Activated CD8-positive, alpha-beta memory T cell treated with anti-CD3 and anti-CD28 coated beads, Interleukin-2, amount 50 U/mL, for 24 hours (primary cell): ENCODE data around the gene C3orf22.
"Not testable (repeated sequence)": the region's sequence is repeated elsewhere in the genome, so short reads cannot be mapped to it uniquely, and the experiment has no call there.

Source experiments
- DNase-seq: peaks from one replicate; pipeline ENCODE4 v3.0.0-alpha.2; 2020; ENCODE audit errors: extremely low read depth

C3orf22 gene, protein sequence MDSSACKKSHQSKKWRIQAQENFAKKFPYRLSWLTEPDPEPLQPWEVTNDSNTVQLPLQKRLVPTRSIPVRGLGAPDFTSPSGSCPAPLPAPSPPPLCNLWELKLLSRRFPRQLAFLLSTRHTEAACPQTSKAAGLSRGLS

DNA sequence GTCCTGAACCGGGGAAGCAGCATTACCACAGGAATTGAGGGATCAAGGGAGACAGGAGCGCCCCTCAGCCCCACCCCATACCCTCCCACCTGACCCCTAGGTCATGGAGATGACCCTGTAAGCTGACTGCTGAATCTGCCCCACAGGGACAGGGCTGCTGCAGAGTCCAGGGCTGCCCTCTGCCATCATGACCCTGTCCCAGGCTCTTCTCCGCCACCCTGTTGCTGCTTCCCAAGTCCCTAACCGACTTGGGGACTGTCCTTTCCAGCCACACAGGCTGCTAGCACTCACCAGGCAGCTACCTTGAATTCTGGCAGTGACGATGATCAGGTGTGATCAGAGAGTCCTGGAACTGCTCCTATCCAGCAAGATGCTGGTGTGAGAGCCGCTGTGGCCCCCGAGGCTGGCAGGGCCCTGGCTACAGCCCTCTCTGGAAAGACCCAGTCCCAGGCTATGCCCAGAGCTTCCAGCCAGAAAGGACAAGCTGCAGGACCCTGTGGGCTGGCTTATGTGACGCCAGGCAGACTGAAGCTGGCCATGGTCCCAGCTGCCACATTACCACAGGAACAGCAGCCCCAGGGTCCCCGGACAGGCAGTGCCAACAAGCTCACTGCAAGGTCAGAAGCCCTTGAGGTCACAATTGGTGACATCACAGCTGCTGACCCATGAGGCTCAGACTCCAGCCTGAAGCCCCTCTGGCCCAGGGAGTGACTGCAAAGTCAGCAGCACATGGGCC, at the start of gene C3orf22:
Gene C3orf22, minus strand, starts transcription at position 597 of the 736 bp plus-strand sequence. CDS start 5,542 bp downstream, outside the sequence.
- no peak for DNase-seq

DNA sequence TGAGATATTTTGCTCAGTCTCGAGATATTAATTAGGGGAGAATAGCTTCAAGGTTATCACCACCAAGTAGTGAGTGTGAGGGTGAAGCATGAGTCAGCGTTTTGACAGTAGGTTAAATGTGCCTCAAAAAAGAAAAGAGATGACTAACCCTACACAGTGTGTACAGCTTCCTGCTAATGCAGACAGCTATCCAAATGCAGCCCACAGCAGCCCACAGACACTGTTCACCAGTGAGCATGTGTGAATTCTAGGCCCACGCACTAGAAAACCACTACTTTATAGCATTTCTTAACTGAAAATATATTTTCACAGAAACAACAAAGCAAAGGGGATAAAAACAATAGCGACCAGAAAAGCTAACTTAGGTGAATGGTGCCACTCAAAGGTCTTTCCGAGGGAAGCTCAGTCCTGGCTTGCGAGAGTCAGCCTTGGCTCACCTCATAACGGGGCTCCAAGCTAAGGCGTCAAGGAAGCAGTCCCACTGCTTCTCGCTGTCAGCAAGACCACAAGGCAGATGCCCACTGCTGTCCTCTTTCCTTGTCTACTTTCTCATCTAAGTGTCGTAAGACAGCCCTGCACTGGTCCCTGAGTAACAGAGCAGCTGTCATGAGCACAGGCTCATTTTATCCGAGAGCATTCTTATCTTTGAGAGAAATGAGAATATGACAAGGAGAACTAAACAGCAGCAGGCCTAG, 48.6 kb upstream of the C3orf22 start:
- no peak for DNase-seq

GRCh38 chr3:126606001-126606400, 47.3 kb upstream of the C3orf22 start:
- no peak for DNase-seq

DNA sequence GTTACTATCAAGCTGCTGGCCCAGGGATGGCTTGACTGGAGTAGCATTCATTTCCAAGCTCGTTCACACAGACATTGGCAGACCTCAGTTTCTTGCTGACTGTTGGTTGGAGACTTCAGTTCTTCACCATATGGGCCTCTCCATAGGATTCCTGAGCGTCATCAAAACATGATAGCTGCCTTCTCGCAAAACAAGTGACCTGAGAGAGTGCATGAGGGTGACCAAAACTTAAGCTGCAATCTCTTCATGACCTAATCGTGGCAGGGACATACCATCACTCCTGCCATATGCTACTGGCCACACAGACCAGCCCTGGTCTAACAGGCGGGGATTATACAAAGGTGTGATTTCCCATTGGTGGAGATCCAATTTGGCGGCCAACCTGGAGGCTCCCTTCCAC, 46.0 kb upstream of the C3orf22 start:
- no peak for DNase-seq

DNA sequence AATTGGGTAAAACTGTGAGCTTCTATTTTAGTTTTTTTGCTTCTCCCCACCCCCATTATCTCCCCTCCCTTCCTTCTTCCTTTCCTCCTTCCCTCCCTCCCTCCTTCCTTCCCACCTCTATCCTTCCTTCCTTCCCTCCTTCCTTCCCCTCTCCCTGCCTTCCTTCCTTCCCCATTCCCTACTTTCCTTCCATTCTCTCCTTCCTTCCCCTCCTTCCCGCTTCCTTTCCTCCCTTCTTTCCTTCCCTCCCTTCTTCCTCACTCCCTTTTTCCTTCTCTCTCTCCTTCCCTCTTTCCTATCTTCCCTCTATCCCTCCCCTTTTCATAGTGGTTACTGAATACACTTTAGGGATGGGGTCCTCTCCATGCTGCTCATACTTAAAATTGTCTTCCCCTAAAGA, 40.4 kb upstream of the C3orf22 start:
- DNase-seq, result no peak

GRCh38 chr3:126595479-126595878, 36.7 kb upstream of the C3orf22 start:
- not testable (repeated sequence) for DNase-seq

- not testable (repeated sequence) for DNase-seq
Observed at GRCh38 chr3:126591515-126591914, 32.8 kb upstream of the C3orf22 start.

DNA sequence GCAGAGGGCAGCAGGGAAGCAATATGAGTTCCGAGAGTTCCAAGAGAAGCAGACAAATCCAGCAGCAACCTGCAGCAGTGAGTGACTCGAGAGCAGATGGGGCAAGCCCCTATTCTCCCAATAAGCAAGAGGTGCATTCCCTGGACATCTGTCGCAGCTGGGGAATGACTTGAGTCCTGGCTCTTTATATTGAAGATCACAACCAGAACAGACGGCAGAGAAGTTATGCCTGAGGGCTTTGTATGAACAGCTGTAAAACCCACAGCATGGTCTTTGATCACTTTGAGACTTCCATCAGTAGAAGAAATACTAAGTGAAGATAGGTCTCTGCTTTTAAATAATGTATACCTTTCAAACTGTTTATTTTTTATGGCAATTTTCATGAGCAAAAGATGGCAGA, 23.6 kb upstream of the C3orf22 start:
- DNase-seq, result no peak

DNA sequence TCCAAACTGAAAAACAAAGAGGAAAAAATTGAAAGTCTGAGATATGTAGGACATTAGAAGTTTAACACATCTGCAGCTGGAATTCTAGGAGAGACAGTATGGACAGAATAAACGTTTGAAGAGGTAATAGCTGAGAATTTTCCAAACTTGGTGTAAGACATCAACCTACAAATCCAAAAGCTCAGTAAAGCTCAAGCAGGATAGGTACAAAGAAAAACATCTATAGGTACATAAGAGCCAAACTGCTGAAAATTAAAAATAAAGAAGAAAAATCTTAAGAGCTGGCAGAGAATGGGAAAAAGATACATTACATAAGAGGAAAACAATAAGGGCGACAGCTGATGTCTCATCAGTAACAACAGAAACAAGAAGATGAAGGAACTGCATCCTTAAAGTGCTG, 22.8 kb upstream of the C3orf22 start:
- DNase-seq, result no peak

DNA sequence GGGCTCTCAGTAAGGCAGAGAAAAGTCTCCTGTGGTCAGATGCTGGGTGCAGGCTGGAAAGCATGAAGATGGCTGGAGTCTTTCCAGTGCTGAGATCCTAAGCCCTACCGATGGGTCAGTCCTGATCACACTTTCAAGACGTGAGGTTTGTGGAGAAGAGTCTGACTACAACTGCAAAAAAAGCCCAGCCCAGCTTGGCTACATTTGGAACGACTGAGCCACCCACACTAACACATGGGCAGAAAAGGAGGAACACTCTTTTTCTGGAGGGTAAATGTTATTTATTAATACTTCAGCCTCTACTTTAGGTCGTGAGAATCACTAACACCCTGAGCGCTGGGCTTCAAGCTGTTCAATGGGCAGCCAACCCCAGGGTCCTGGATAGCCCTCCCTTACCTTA, 22.0 kb upstream of the C3orf22 start:
- DNase-seq, result no peak

- DNase-seq, result no peak
Observed at GRCh38 chr3:126578702-126579101, 20.0 kb upstream of the C3orf22 start.

DNA sequence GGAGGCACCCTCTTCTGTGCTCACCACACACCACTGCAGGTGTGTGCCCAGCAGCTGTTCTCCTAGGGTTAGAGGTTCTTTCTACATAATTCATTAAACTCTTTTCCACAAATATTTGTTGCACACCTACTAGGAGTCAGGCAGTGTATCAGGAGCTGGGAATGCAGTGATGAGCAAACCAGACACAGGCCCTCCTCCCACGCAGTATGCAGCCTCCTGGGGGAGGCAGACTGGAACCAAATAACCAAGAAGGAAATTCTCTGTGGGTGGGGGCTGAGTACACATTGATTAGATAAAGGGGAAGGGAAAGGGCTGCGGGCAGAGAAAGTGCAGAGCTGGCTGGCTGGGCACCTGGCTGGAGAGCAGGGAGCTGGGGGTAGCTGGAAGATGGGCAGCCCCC, 18.5 kb upstream of the C3orf22 start:
- DNase-seq, result no peak

GRCh38 chr3:126573492-126574117, 14.9 kb upstream of the C3orf22 start:
- no peak for DNase-seq

DNA sequence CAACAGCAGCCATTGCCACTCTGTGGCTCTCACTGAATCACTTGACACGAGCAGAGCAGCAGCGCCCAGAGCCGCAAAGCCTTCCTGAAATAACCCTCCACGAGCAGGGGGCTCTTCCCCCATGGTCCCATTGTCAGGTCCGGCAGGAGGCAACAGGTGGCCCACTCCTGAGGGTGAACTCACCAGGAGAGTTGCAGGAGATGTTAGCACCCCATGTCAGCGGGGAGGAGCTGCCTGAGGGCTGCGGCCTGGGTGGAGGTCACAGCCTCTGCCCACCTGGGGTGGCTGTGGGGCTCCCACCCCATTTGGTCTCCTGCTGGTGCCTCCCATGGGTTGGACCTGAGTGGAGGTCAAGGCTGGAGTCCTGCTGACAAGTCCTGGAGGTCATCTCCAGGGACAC, 12.3 kb upstream of the C3orf22 start:
- no peak for DNase-seq

DNA sequence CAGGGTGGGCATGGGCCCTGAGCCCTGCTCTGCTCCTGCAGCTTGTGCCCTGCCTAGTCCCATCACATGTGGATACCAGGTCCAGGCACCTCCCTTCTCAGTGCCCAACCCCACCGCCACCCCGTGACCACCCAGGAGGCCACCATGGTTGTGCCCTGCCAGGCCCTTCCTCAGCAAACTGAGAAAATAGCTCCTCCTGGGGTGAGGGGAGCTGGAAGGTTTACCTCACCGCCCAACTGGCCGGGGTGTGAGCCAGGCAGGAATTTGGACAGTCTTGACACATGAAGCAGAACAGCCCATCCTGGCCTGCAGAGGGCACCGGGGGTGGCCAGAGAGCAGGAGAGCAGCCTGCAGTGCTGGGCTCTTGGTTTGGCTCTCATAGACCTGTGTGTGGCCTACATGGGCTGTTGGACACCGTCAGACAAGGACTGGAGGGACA, 11.4 kb upstream of the C3orf22 start:
- DNase-seq, result no peak

DNA sequence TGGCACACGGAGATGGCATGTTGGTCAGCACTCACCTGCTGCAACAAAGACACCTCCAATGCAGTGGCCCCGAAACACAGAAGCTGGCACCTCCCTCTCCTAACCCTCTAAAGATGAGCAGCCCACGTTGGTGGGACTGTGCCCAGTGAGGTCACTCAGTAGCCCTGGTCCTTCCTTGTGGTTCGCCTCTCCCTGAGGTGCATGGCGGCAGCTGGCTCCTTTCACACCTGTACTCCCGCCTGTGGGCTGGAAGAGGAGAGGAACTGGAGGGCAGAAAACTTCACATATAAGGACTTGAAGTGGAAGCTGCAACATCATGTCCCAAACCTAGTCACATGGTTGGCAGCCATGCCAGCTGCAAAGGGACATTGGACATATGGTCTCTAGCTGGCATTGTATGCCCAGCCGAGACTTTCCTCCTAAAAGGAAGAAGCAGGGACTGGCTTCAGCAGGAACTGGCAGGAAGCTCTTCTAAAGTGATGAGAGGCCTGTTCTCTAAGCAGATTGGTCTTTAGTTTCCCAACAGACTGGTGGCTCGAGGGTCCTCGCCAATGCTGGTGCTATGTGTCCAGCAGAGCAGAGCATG, 10.8 kb upstream of the C3orf22 start:
- no peak for DNase-seq

GRCh38 chr3:126568776-126569342, 10.1 kb upstream of the C3orf22 start:
- no peak for DNase-seq

- no peak for DNase-seq
Observed at GRCh38 chr3:126567696-126568438, 9.1 kb upstream of the C3orf22 start.

- no peak for DNase-seq
Observed at GRCh38 chr3:126562737-126563276, 4.1 kb upstream of the C3orf22 start.

DNA sequence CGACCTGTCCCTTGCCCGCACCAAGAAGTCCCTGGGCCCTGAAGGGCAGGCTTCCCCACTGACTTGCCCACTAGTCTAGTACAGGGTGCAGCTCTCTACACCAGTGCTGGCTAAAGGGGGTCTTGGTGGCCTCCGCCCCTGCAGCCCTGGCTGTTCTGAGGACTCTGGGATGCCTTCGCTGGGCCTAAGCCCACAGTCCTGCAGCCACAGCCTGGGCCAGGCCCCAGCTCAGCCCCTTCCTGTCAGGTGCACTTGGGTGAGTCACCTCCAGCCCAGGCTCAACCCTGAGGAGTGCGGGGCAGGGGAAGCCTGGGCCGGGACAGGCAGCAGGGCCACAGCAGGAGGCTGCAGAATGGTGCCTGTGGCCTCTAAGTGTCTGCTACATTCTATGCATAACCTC, 971 bp downstream of the C3orf22 start:
- no peak for DNase-seq

GRCh38 chr3:126557415-126557745, 1.4 kb downstream of the C3orf22 start:
- DNase-seq, result no peak
